WTC11 (cell line): ENCODE data around the gene AVPR2.

Experiments used
- HMGXB4 ChIP-seq: sonication (generic); formaldehyde crosslinking; IDR thresholded peaks from 2 replicates; pipeline ENCODE4 v1.8.1; 2023; ENCODE audit warnings: mild to moderate bottlenecking, moderate library complexity, missing genetic modification reagents
- NFYB ChIP-seq: sonication (generic); formaldehyde crosslinking; conservative IDR thresholded peaks from 2 replicates; pipeline ENCODE4 v1.8.0; 2022; ENCODE audit warnings: low read depth, missing genetic modification reagents
- TF ChIP-seq, protein P1 (sequence below): fragments of 200-600 bp; IDR thresholded peaks from 2 replicates; pipeline ENCODE4 v1.8.0; 2022; ENCODE audit warnings: antibody characterized with exemption

- no peak for TF ChIP-seq NFYB (CRISPR knock-in tag)
- TF ChIP-seq HMGXB4 (CRISPR knock-in tag) = no peak
- TF ChIP-seq, protein P1, sequence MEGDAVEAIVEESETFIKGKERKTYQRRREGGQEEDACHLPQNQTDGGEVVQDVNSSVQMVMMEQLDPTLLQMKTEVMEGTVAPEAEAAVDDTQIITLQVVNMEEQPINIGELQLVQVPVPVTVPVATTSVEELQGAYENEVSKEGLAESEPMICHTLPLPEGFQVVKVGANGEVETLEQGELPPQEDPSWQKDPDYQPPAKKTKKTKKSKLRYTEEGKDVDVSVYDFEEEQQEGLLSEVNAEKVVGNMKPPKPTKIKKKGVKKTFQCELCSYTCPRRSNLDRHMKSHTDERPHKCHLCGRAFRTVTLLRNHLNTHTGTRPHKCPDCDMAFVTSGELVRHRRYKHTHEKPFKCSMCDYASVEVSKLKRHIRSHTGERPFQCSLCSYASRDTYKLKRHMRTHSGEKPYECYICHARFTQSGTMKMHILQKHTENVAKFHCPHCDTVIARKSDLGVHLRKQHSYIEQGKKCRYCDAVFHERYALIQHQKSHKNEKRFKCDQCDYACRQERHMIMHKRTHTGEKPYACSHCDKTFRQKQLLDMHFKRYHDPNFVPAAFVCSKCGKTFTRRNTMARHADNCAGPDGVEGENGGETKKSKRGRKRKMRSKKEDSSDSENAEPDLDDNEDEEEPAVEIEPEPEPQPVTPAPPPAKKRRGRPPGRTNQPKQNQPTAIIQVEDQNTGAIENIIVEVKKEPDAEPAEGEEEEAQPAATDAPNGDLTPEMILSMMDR = no peak
These were observed 27.9 kb downstream of the AVPR2 start for GRCh38 chrX:153932220-153932915.
